ENCODE data around the gene PAK5. TPM values are rescaled to one million over a fixed set of nuclear protein-coding genes. Genes with fewer than 3 reads are reported as not detected.

The PAK5 gene
- total and polyA plus RNA-seq, 2 of the 13 experiments (the other 11 are each of a cell fraction or from before 2014, with no cell fraction given), result not detected

DNA sequence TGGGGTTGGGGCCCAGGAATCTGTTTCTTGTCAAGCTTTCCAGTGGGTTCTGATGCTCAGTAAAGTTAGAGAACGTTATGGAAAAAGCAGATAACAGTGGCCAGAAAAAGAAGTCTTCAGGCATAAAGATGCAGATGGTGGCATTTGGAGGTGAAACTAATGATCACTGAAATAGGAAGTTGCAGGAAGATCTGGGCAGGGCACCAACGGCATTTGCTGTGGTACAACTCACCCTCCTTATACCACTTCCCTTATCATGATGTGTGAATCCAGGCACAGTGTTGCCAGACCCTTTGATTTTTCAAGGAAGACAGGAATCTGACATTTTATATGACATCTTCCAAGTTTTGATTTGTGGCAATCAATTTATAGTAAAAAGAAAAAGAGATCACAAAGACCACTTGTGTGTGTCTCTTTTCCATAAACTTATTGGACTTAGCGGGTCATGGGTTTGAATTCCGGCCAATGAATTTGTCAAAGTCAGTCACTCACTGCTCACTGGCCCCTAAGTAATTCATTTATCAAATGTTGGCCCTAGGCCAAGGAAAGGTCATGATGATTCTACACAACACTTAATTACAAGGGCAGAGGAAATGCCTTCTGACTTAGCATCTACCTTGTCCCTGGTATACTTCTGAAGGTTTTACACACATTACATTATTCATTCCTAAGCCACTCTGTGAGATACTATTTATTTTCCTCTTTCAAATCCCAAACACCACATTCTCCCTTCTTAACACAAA, 286.9 kb downstream of the PAK5 start:
- no peak for FAIRE-seq
- POLR2A ChIA-PET, result no interaction called here

DNA sequence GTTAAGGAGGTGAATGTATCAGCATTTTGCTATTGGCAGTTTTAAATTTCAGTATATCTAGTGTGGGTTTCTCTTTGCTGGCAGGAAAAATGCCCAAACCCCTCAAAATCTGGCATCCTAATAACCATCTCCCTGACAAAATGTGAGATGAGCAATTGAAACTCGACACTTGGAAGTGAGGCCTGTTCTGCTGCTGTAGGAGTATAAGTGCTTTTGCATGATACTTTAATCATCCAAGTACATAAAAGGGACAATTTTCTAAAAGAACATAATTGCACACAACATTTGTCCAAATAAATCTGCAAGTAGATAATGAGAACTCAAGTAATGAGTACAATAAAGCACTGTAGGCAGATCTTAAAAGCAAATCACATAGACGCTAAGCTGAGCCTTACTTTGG, 288.0 kb downstream of the PAK5 start:
- Histone ChIP-seq H3K36me3 (replicated peaks in 1 of 2; ENCODE audit: control insufficient read depth in 1 of 2, insufficient read depth in 2 of 2, low read length in 2 of 2) (no peaks in the 10 kb centered on the region), H3K79me2 (ENCODE audit: insufficient read depth, low read length) (no peaks in the 10 kb centered on the region), H3K9me3 (ENCODE audit: low read length) (no peaks in the 10 kb centered on the region), H3K27ac (ENCODE audit: extremely low read length, insufficient read depth, low read length) (no peak overlapping the region), H3K4me1 (ENCODE audit: insufficient read depth, low read length) (no peaks in the 10 kb centered on the region), H3K4me2 (ENCODE audit: low read depth, low read length) (no peak overlapping the region), H4K20me1 (ENCODE audit: insufficient read depth, low read length) (no peaks in the 10 kb centered on the region), H3K27me3 (ENCODE audit: control insufficient read depth in 1 of 2, insufficient read depth in 2 of 2, low read length in 2 of 2) (no peaks in the 10 kb centered on the region; a peak in 2 of 5 replicates), H3K9ac (ENCODE audit: insufficient read depth, low read depth, low read length) (no peak overlapping the region), H2AFZ (ENCODE audit: low read length) (no peak overlapping the region), H3K4me3 (replicated peaks in 1 of 3; ENCODE audit: insufficient read depth in 1 of 3, low read depth in 2 of 3, low read length in 3 of 3) (no peak overlapping the region)
- no TSS peak for BruUV-seq (replicated peaks)
- CTCF ChIA-PET (ENCODE audit: low intra/inter-chr PET ratio, low total read pairs), result no interaction called here
- intact Hi-C loops (cut with micrococcal nuclease; ENCODE audit: unreplicated experiment), result no loop called here
- in situ Hi-C loops (cut with HindIII; ENCODE audit: extremely low pct_ligation_motif_present, low pct_unique_long_range_greater_than_20kb), result no loop called here
- 2% methylated on average over 2 of the region's 2 CpGs for WGBS (ENCODE audit: low lambda C conversion rate)
- POLR2A ChIA-PET, result no interaction called here
- DNase-seq (ENCODE audit: low spot score) (no peak), ATAC-seq (no peak), FAIRE-seq (no peak)
- TF ChIP-seq PRPF4 (IDR thresholded peaks at IDR 0.05; ENCODE audit: low read depth, low read length, poor library complexity, severe bottlenecking), result no peak
- no peak for TF ChIP-seq DMAP1 (CRISPR knock-in tag; IDR thresholded peaks at IDR 0.05)
- TF ChIP-seq ZSCAN31 (CRISPR knock-in tag; IDR thresholded peaks at IDR 0.05; ENCODE audit: low read depth), result no peak
- TF ChIP-seq TBX3 (IDR thresholded peaks at IDR 0.05; ENCODE audit: borderline replicate concordance), result no peak
- TF ChIP-seq SRSF9 (IDR thresholded peaks at IDR 0.05; ENCODE audit: borderline replicate concordance, insufficient read depth, low read depth, low read length, poor library complexity, severe bottlenecking), result no peak
- TF ChIP-seq POGZ (CRISPR knock-in tag; IDR thresholded peaks at IDR 0.05), result no peak
- TF ChIP-seq KLF11 (CRISPR knock-in tag; IDR thresholded peaks at IDR 0.05), result no peak
- no peak for TF ChIP-seq RELA (CRISPR knock-in tag; IDR thresholded peaks at IDR 0.05)
- TF ChIP-seq, protein P1, sequence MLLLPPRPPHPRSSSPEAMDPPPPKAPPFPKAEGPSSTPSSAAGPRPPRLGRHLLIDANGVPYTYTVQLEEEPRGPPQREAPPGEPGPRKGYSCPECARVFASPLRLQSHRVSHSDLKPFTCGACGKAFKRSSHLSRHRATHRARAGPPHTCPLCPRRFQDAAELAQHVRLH (CRISPR knock-in tag; IDR thresholded peaks at IDR 0.05; ENCODE audit: borderline replicate concordance, low read depth), result no peak
- no peak for TF ChIP-seq AGO2 (optimal IDR thresholded peaks at IDR 0.05; ENCODE audit: low read depth, low read length)
- TF ChIP-seq, protein P2, sequence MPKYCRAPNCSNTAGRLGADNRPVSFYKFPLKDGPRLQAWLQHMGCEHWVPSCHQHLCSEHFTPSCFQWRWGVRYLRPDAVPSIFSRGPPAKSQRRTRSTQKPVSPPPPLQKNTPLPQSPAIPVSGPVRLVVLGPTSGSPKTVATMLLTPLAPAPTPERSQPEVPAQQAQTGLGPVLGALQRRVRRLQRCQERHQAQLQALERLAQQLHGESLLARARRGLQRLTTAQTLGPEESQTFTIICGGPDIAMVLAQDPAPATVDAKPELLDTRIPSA (CRISPR knock-in tag; IDR thresholded peaks at IDR 0.05; ENCODE audit: borderline replicate concordance), result no peak
- no peak for TF ChIP-seq DR1 (CRISPR knock-in tag; IDR thresholded peaks at IDR 0.05)
- no peak for TF ChIP-seq POLR2AphosphoS5 (IDR thresholded peaks at IDR 0.05; ENCODE audit: low read depth, low read length)

More for the DNA sequence above, 286.9 kb downstream of the PAK5 start:
- H3K4me2 ChIP-seq (ENCODE audit: low read depth, low read length), result no peak overlapping the region
- no peak overlapping the region for H3K9ac ChIP-seq (ENCODE audit: insufficient read depth, low read depth, low read length)
- H3K79me2 ChIP-seq (ENCODE audit: insufficient read depth, low read length), result no peaks in the 10 kb centered on the region
- BruUV-seq (replicated peaks), result no TSS peak
- no peak overlapping the region for H3K27ac ChIP-seq (ENCODE audit: extremely low read length, insufficient read depth, low read length)
- no peaks in the 10 kb centered on the region; a peak in 3 of 5 replicates for H3K27me3 ChIP-seq (ENCODE audit: control insufficient read depth in 1 of 2, insufficient read depth in 2 of 2, low read length in 2 of 2)
- no peak for ATAC-seq
- H3K4me1 ChIP-seq (ENCODE audit: insufficient read depth, low read length), result no peaks in the 10 kb centered on the region
- H3K4me3 ChIP-seq (replicated peaks in 1 of 3; ENCODE audit: insufficient read depth in 1 of 3, low read depth in 2 of 3, low read length in 3 of 3), result no peak overlapping the region
- H3K36me3 ChIP-seq (replicated peaks in 1 of 2; ENCODE audit: control insufficient read depth in 1 of 2, insufficient read depth in 2 of 2, low read length in 2 of 2), result no peaks in the 10 kb centered on the region
- intact Hi-C loops (cut with micrococcal nuclease; ENCODE audit: unreplicated experiment), result no loop called here
- DNase-seq (ENCODE audit: low spot score), result no peak
- TF ChIP-seq ISX (CRISPR knock-in tag; conservative IDR thresholded peaks at IDR 0.05) (no peak), CENPT (CRISPR knock-in tag; IDR thresholded peaks at IDR 0.05; ENCODE audit: low read depth) (no peak), MEIS1 (CRISPR knock-in tag; IDR thresholded peaks at IDR 0.05; ENCODE audit: borderline replicate concordance) (no peak), ZNF484 (CRISPR knock-in tag; IDR thresholded peaks at IDR 0.05; ENCODE audit: borderline replicate concordance, low read depth) (no peak), DR1 (CRISPR knock-in tag; IDR thresholded peaks at IDR 0.05) (no peak), ZNF558 (CRISPR knock-in tag; IDR thresholded peaks at IDR 0.05; ENCODE audit: borderline replicate concordance) (no peak), SMARCC2 (IDR thresholded peaks at IDR 0.05) (no peak), YEATS4 (CRISPR knock-in tag; IDR thresholded peaks at IDR 0.05; ENCODE audit: borderline replicate concordance) (no peak)
- TF ChIP-seq, protein P3, sequence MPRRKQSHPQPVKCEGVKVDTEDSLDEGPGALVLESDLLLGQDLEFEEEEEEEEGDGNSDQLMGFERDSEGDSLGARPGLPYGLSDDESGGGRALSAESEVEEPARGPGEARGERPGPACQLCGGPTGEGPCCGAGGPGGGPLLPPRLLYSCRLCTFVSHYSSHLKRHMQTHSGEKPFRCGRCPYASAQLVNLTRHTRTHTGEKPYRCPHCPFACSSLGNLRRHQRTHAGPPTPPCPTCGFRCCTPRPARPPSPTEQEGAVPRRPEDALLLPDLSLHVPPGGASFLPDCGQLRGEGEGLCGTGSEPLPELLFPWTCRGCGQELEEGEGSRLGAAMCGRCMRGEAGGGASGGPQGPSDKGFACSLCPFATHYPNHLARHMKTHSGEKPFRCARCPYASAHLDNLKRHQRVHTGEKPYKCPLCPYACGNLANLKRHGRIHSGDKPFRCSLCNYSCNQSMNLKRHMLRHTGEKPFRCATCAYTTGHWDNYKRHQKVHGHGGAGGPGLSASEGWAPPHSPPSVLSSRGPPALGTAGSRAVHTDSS (CRISPR knock-in tag; conservative IDR thresholded peaks at IDR 0.05), result no peak
- 17% methylated on average over 4 of the region's 4 CpGs for WGBS (ENCODE audit: low lambda C conversion rate)
- in situ Hi-C loops (cut with HindIII; ENCODE audit: extremely low pct_ligation_motif_present, low pct_unique_long_range_greater_than_20kb), result no loop called here
- no peak overlapping the region for H2AFZ ChIP-seq (ENCODE audit: low read length)
- no peaks in the 10 kb centered on the region for H3K9me3 ChIP-seq (ENCODE audit: low read length)
- CTCF ChIA-PET (ENCODE audit: low intra/inter-chr PET ratio, low total read pairs), result no interaction called here
- no peaks in the 10 kb centered on the region for H4K20me1 ChIP-seq (ENCODE audit: insufficient read depth, low read length)
